ENCODE measurements around the gene BCL6.

Gene BCL6

DNA sequence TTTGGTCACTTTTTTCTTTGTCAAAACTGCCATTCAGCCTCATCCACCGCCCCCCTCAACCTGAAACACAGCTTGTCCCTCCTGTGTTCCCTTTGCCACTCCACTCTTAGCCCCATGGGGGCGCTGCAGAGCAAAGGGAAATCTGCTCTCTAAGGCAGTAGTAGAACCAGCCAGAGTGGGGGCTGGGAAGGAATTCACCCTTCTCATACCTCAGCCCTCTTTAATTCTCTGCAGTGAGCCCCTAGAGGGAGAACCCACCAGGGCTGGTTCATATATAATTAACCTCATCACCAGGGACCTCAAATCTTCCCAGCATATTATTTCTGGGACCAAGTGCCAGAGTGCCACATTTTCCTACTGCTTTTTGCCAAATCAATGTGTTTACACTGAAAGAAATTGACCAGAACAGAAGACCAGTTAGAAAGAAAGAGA lies 2.8 kb upstream of the BCL6 start:
- intact Hi-C loops (cut with DNase I; ENCODE audit: low total_unique reads), result loop anchor here (5.0 to 10.0 kb wide), 3 partner anchors 304 to 857 kb away; no protein-coding TSS in a partner anchor
- Histone ChIP-seq H3K27ac (peak overlapping the region; percentile 93 to 99), H3K4me3 (no peak overlapping the region), H3K4me1 (peaks cover 0 to 26% (median 17%) of the 10 kb centered on the region in 4 donors), H3K36me3 (no peaks in the 10 kb centered on the region), H3K9me3 (no peaks in the 10 kb centered on the region), H3K27me3 (no peaks in the 10 kb centered on the region)
- peak; percentile 95 to 96 for DNase-seq
- TF ChIP-seq, protein P1, sequence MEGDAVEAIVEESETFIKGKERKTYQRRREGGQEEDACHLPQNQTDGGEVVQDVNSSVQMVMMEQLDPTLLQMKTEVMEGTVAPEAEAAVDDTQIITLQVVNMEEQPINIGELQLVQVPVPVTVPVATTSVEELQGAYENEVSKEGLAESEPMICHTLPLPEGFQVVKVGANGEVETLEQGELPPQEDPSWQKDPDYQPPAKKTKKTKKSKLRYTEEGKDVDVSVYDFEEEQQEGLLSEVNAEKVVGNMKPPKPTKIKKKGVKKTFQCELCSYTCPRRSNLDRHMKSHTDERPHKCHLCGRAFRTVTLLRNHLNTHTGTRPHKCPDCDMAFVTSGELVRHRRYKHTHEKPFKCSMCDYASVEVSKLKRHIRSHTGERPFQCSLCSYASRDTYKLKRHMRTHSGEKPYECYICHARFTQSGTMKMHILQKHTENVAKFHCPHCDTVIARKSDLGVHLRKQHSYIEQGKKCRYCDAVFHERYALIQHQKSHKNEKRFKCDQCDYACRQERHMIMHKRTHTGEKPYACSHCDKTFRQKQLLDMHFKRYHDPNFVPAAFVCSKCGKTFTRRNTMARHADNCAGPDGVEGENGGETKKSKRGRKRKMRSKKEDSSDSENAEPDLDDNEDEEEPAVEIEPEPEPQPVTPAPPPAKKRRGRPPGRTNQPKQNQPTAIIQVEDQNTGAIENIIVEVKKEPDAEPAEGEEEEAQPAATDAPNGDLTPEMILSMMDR (IDR thresholded peaks at IDR 0.05), result peak; percentile 94 to 96

DNA sequence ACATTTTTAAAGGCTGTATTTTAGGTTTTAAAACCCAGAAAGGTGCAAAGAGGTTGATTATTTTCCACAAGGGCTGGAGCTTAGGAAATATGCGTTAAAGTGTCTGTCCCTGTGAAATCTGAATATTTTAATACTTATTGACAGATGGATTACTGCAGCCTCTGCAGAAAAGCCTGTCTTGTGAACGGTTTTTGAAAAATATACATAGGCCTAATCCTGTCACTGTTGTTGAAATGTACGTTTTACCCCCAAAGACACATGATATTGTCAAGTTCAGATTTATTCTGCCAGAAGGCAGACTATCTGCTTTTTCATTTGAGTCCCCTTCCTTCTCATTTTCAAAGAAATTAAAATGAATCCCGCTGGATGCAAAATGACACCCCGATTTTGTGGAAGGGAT lies 2.2 kb upstream of the BCL6 start:
- TF ChIP-seq, protein P1 (IDR thresholded peaks at IDR 0.05), result no peak
- H3K36me3 ChIP-seq, result no peaks in the 10 kb centered on the region
- H3K27me3 ChIP-seq, result no peaks in the 10 kb centered on the region
- intact Hi-C loops (cut with DNase I; ENCODE audit: low total_unique reads), result loop anchor here (5.0 to 10.0 kb wide), 3 partner anchors 305 to 857 kb away; no protein-coding TSS in a partner anchor
- no peak overlapping the region for H3K4me3 ChIP-seq
- H3K9me3 ChIP-seq, result no peaks in the 10 kb centered on the region
- DNase-seq, result no peak
- H3K27ac ChIP-seq, result peak overlapping the region; percentile 93 to 99
- peaks cover 0 to 29% (median 17%) of the 10 kb centered on the region in 4 donors for H3K4me1 ChIP-seq

DNA sequence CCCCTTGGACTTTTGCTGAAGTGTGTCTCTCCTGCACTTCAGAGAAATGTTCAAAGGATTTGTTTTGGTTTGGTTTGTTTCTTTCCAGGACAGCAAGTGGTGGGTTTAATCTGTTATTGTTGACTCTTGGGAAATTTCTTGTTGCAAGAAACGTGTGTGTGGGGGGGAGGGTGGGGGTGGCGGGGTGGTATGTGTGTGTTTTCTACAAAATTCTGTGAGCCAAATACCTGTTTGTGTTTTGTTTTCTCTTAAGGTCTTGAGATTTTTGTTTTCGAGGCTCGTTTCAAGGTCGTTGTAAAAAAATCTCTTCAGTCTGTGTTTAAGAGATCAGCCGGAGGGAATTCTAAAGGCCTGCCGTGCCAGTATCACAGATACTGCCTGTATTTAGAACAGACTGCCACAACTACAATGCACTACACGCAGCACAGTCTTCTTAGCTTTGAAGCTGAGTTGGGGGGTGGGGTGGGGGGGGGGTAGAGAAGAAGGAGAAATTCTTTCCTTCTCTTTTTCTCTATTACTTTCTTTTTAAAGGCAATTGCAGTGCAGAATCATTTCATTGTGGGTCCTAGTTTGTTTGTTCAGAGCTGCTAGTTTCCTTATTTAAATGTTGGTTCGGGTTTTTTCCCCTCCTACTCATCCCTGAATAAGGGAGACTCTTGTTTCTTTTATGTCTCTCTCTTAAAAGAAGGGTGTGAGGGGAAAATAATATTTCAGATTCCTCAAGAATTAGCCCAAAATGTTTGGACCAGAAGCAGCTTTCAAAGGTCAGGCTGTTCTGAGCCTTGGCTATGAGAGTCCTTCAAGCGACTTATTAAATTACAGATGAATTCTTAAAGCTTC lies 1.4 kb upstream of the BCL6 start:
- H3K27ac ChIP-seq, result peak overlapping the region; percentile 93 to 99
- no peaks in the 10 kb centered on the region for H3K27me3 ChIP-seq
- H3K9me3 ChIP-seq, result no peaks in the 10 kb centered on the region
- no peak for DNase-seq
- TF ChIP-seq, protein P1 (IDR thresholded peaks at IDR 0.05), result no peak
- peak overlapping the region; percentile 75 to 78 for H3K4me3 ChIP-seq
- H3K4me1 ChIP-seq, result peaks cover 0 to 34% (median 17%) of the 10 kb centered on the region in 4 donors
- intact Hi-C loops (cut with DNase I; ENCODE audit: low total_unique reads), result loop anchor here (5.0 to 10.0 kb wide), 3 partner anchors 306 to 858 kb away; no protein-coding TSS in a partner anchor
- no peaks in the 10 kb centered on the region for H3K36me3 ChIP-seq

DNA sequence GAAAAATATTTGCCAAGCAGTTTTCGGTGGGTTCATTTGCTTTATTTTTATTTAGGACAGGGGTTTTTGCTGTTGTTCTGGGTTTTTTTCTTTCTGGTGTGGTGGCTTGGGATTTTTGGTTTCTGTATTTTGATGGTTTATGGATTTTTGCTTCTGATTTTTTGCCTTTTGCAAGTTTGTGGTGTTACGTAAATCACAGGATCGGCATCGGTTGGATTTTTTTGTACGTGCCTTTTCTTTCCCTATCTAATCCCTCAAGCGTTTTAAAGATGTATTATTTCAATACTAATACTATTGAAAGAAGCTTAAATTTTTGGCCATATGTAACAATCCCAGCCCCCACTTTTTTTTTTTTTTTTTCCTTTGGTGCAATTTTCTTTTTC lies 782 bp upstream of the BCL6 start:
- TF ChIP-seq, protein P1 (IDR thresholded peaks at IDR 0.05), result no peak
- Histone ChIP-seq H3K4me3 (peak overlapping the region; percentile 75 to 78), H3K4me1 (peaks cover 0 to 34% (median 17%) of the 10 kb centered on the region in 4 donors), H3K27ac (peak overlapping the region; percentile 93 to 99), H3K27me3 (no peaks in the 10 kb centered on the region), H3K9me3 (no peaks in the 10 kb centered on the region), H3K36me3 (no peaks in the 10 kb centered on the region)
- intact Hi-C loops (cut with DNase I; ENCODE audit: low total_unique reads), result loop anchor here (5.0 to 10.0 kb wide), 3 partner anchors 306 to 859 kb away; no protein-coding TSS in a partner anchor
- no peak for DNase-seq

DNA sequence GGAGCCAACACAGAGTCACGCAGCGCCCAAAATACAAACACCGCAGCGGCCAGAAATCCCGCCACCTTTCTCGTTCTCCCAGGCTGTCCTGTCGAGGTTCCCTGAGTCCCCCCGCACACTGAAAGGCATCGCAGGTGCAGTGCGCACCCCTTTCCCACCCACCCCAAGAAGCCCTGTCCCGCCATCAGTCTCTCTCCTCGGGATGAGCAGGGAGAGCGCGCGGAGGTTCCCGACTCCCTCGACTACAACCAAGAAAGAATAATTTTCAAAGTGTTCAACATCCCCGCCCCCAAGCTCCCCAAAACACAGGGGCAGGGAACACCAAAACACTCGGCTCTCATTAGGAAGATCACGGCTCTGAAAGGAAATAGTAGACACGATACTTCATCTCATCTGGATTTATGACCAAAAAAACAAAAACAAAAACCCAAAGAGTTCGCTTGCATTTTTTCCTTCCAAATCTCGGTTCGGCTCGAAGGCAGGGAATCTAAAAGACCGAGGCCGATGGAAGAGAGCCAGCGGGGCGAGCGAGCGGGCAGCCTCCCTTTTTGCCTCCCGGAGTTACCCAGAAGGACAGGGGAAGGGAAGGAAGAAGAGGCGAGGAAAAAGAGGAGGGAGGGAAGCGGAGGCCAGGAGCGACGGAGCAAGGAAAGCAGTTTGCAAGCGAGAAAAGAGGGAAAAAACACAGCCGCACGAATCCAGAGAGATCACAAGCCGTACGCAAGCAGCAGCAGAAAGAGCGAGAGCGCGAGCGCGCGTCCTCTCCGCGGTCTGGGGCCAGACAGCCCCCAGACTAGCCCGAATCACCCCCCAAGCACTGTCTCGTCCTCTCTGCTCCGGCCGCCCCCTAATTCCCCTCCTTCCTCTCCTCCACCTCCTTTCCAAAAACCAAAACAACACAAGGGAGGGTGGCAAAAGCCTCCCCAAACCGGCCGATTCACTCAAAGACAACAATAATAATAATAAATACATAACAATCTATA lies 808 bp downstream of the BCL6 start:
- intact Hi-C loops (cut with DNase I; ENCODE audit: low total_unique reads), result loop anchor here (2.0 to 10.0 kb wide), 6 partner anchors 308 to 1403 kb away; partner anchors contain the start of gene LPP
- Histone ChIP-seq H3K9me3 (no peaks in the 10 kb centered on the region), H3K27ac (peak overlapping the region; percentile 93 to 99), H3K4me1 (peaks cover 0 to 42% (median 20%) of the 10 kb centered on the region in 4 donors), H3K27me3 (no peaks in the 10 kb centered on the region), H3K4me3 (peak overlapping the region; percentile 75 to 78), H3K36me3 (no peaks in the 10 kb centered on the region)
- TF ChIP-seq, protein P1 (IDR thresholded peaks at IDR 0.05), result no peak
- DNase-seq, result peak in 1 of 2 donors; percentile 77
